Measurements from ENCODE around the gene ENPEP. TPM values are rescaled to one million over a fixed set of nuclear protein-coding genes. Genes with fewer than 3 reads are reported as not detected.
"Not testable (repeated sequence)": the region's sequence is repeated elsewhere in the genome, so short reads cannot be mapped to it uniquely, and the experiment has no call there.

The ENPEP gene
- total RNA-seq, 2 experiments from 2014 or later = not detected

- peaks cover 29% of the 10 kb centered on the region for H3K27me3 Mint-ChIP-seq (ENCODE audit: low read depth)
- H3K36me3 Mint-ChIP-seq (ENCODE audit: low read depth) = no peaks in the 10 kb centered on the region
- no peak overlapping the region for H3K27ac Mint-ChIP-seq
- H3K4me1 Mint-ChIP-seq (ENCODE audit: low read depth) = no peaks in the 10 kb centered on the region
- no peak for DNase-seq
- no peak overlapping the region for H3K4me3 Mint-ChIP-seq
- intact Hi-C loops (cut with micrococcal nuclease) = no loop called here
- CTCF ChIA-PET = interaction anchor here (0.6 kb wide), 1 partner anchor 500 kb away, joined by 4 read pairs; no protein-coding TSS in a partner anchor
- H3K9me3 Mint-ChIP-seq = no peaks in the 10 kb centered on the region
Observed at GRCh38 chr4:110533940-110534339, 58.0 kb downstream of the ENPEP start.

GRCh38 chr4:110540581-110540980 lies 64.6 kb downstream of the ENPEP start:
- CTCF ChIA-PET = no interaction called here
- H3K36me3 Mint-ChIP-seq (ENCODE audit: low read depth) = no peaks in the 10 kb centered on the region
- DNase-seq = no peak
- no peak overlapping the region for H3K27ac Mint-ChIP-seq
- H3K27me3 Mint-ChIP-seq (ENCODE audit: low read depth) = peaks cover 23% of the 10 kb centered on the region
- H3K9me3 Mint-ChIP-seq = no peaks in the 10 kb centered on the region
- H3K4me3 Mint-ChIP-seq = no peak overlapping the region
- H3K4me1 Mint-ChIP-seq (ENCODE audit: low read depth) = no peaks in the 10 kb centered on the region
- intact Hi-C loops (cut with micrococcal nuclease) = no loop called here

- intact Hi-C loops (cut with micrococcal nuclease) = no loop called here
- peaks cover 25% of the 10 kb centered on the region for H3K27me3 Mint-ChIP-seq (ENCODE audit: low read depth)
- H3K4me1 Mint-ChIP-seq (ENCODE audit: low read depth) = no peaks in the 10 kb centered on the region
- no peak for DNase-seq
- H3K9me3 Mint-ChIP-seq = no peaks in the 10 kb centered on the region
- no peaks in the 10 kb centered on the region for H3K36me3 Mint-ChIP-seq (ENCODE audit: low read depth)
- CTCF ChIA-PET = no interaction called here
- no peak overlapping the region for H3K4me3 Mint-ChIP-seq
- no peak overlapping the region for H3K27ac Mint-ChIP-seq
Observed at GRCh38 chr4:110540982-110541451, 65.1 kb downstream of the ENPEP start.

GRCh38 chr4:110543577-110543976 lies 67.6 kb downstream of the ENPEP start:
- Mint-ChIP-seq H3K27me3 (ENCODE audit: low read depth) (peaks cover 12% of the 10 kb centered on the region), H3K27ac (no peak overlapping the region), H3K4me1 (ENCODE audit: low read depth) (no peaks in the 10 kb centered on the region), H3K9me3 (no peaks in the 10 kb centered on the region), H3K4me3 (no peak overlapping the region), H3K36me3 (ENCODE audit: low read depth) (no peaks in the 10 kb centered on the region)
- intact Hi-C loops (cut with micrococcal nuclease) = no loop called here
- no peak for DNase-seq
- CTCF ChIA-PET = interaction anchor here (0.9 to 1.4 kb wide), 2 partner anchors 23 to 26 kb away, joined by 4 read pairs; no protein-coding TSS in a partner anchor

- no peaks in the 10 kb centered on the region for H3K9me3 Mint-ChIP-seq
- intact Hi-C loops (cut with micrococcal nuclease) = no loop called here
- no peaks in the 10 kb centered on the region for H3K4me1 Mint-ChIP-seq (ENCODE audit: low read depth)
- no peaks in the 10 kb centered on the region for H3K36me3 Mint-ChIP-seq (ENCODE audit: low read depth)
- no peak overlapping the region for H3K4me3 Mint-ChIP-seq
- no peak for DNase-seq
- H3K27me3 Mint-ChIP-seq (ENCODE audit: low read depth) = peaks cover 9% of the 10 kb centered on the region
- CTCF ChIA-PET = interaction anchor here (1.4 kb wide), 1 partner anchor 24 kb away, joined by 4 read pairs; no protein-coding TSS in a partner anchor
- no peak overlapping the region for H3K27ac Mint-ChIP-seq
Observed at GRCh38 chr4:110544594-110544993, 68.6 kb downstream of the ENPEP start.

GRCh38 chr4:110550260-110550659 lies 74.3 kb downstream of the ENPEP start:
- H3K27ac Mint-ChIP-seq = no peak overlapping the region
- CTCF ChIA-PET = no interaction called here
- H3K4me3 Mint-ChIP-seq = no peak overlapping the region
- no peaks in the 10 kb centered on the region for H3K36me3 Mint-ChIP-seq (ENCODE audit: low read depth)
- DNase-seq = no peak
- no peaks in the 10 kb centered on the region for H3K4me1 Mint-ChIP-seq (ENCODE audit: low read depth)
- no peaks in the 10 kb centered on the region for H3K9me3 Mint-ChIP-seq
- peaks cover 6% of the 10 kb centered on the region for H3K27me3 Mint-ChIP-seq (ENCODE audit: low read depth)
- intact Hi-C loops (cut with micrococcal nuclease) = no loop called here

GRCh38 chr4:110553197-110553596 lies 77.2 kb downstream of the ENPEP start:
- CTCF ChIA-PET = no interaction called here
- no peak for DNase-seq
- Mint-ChIP-seq H3K36me3 (ENCODE audit: low read depth) (no peaks in the 10 kb centered on the region), H3K4me3 (no peak overlapping the region), H3K27ac (no peak overlapping the region), H3K9me3 (no peaks in the 10 kb centered on the region), H3K4me1 (ENCODE audit: low read depth) (no peaks in the 10 kb centered on the region), H3K27me3 (ENCODE audit: low read depth) (peaks cover 10% of the 10 kb centered on the region)
- intact Hi-C loops (cut with micrococcal nuclease) = no loop called here

GRCh38 chr4:110567214-110567613 lies 91.3 kb downstream of the ENPEP start:
- CTCF ChIA-PET = no interaction called here
- Mint-ChIP-seq H3K27ac (no peak overlapping the region), H3K4me1 (ENCODE audit: low read depth) (no peaks in the 10 kb centered on the region), H3K4me3 (no peak overlapping the region), H3K27me3 (ENCODE audit: low read depth) (peaks cover 20% of the 10 kb centered on the region), H3K36me3 (ENCODE audit: low read depth) (no peaks in the 10 kb centered on the region), H3K9me3 (peaks cover 1% of the 10 kb centered on the region)
- DNase-seq = no peak
- intact Hi-C loops (cut with micrococcal nuclease) = no loop called here

- H3K4me1 Mint-ChIP-seq (ENCODE audit: low read depth); intact Hi-C loops (cut with micrococcal nuclease); H3K36me3 Mint-ChIP-seq (ENCODE audit: low read depth); DNase-seq; H3K27ac Mint-ChIP-seq; H3K9me3 Mint-ChIP-seq; H3K4me3 Mint-ChIP-seq; H3K27me3 Mint-ChIP-seq (ENCODE audit: low read depth); CTCF ChIA-PET: not testable (repeated sequence)
Observed at GRCh38 chr4:110576696-110577095, 100.7 kb downstream of the ENPEP start.

- H3K27ac Mint-ChIP-seq = no peak overlapping the region
- CTCF ChIA-PET = interaction anchor here (0.6 to 1.2 kb wide), 2 partner anchors 47 to 71 kb away, joined by 3 read pairs; no protein-coding TSS in a partner anchor
- DNase-seq = no peak
- H3K4me3 Mint-ChIP-seq = no peak overlapping the region
- peaks cover 19% of the 10 kb centered on the region for H3K27me3 Mint-ChIP-seq (ENCODE audit: low read depth)
- no peaks in the 10 kb centered on the region for H3K4me1 Mint-ChIP-seq (ENCODE audit: low read depth)
- intact Hi-C loops (cut with micrococcal nuclease) = no loop called here
- no peaks in the 10 kb centered on the region for H3K36me3 Mint-ChIP-seq (ENCODE audit: low read depth)
- H3K9me3 Mint-ChIP-seq = no peaks in the 10 kb centered on the region
Observed at GRCh38 chr4:110586131-110586850, 110.3 kb downstream of the ENPEP start.

- Mint-ChIP-seq H3K27ac (no peak overlapping the region), H3K9me3 (peaks cover 2% of the 10 kb centered on the region), H3K36me3 (ENCODE audit: low read depth) (no peaks in the 10 kb centered on the region), H3K27me3 (ENCODE audit: low read depth) (peaks cover 14% of the 10 kb centered on the region), H3K4me3 (no peak overlapping the region), H3K4me1 (ENCODE audit: low read depth) (no peaks in the 10 kb centered on the region)
- no peak for DNase-seq
- CTCF ChIA-PET = no interaction called here
- intact Hi-C loops (cut with micrococcal nuclease) = no loop called here
Observed at GRCh38 chr4:110587666-110588285, 111.8 kb downstream of the ENPEP start.

- no peak for DNase-seq
- intact Hi-C loops (cut with micrococcal nuclease) = no loop called here
- Mint-ChIP-seq H3K27me3 (ENCODE audit: low read depth) (peaks cover 8% of the 10 kb centered on the region), H3K9me3 (peaks cover 2% of the 10 kb centered on the region), H3K27ac (no peak overlapping the region), H3K4me3 (no peak overlapping the region), H3K36me3 (ENCODE audit: low read depth) (no peaks in the 10 kb centered on the region), H3K4me1 (ENCODE audit: low read depth) (no peaks in the 10 kb centered on the region)
- CTCF ChIA-PET = interaction anchor here (1.0 kb wide), 1 partner anchor 32 kb away, joined by 3 read pairs; no protein-coding TSS in a partner anchor
Observed at GRCh38 chr4:110589297-110589696, 113.3 kb downstream of the ENPEP start.

GRCh38 chr4:110595583-110595982 lies 119.6 kb downstream of the ENPEP start:
- intact Hi-C loops (cut with micrococcal nuclease) = no loop called here
- peaks cover 9% of the 10 kb centered on the region for H3K27me3 Mint-ChIP-seq (ENCODE audit: low read depth)
- H3K4me3 Mint-ChIP-seq = no peak overlapping the region
- DNase-seq = no peak
- CTCF ChIA-PET = no interaction called here
- H3K27ac Mint-ChIP-seq = no peak overlapping the region
- no peaks in the 10 kb centered on the region for H3K36me3 Mint-ChIP-seq (ENCODE audit: low read depth)
- peaks cover 8% of the 10 kb centered on the region for H3K9me3 Mint-ChIP-seq
- H3K4me1 Mint-ChIP-seq (ENCODE audit: low read depth) = no peaks in the 10 kb centered on the region
